AG04450 (cell line): ENCODE results near the gene NLRC5. TPM values are rescaled to one million over a fixed set of nuclear protein-coding genes. Genes with fewer than 3 reads are reported as not detected.

ENCODE experiments used
- CTCF ChIA-PET: fragments of 300-600, 350-600 bp; formaldehyde crosslinking; extraction: SDS; loops from one replicate; lab custom pipeline; 2022; ENCODE audit warnings: antibody characterized with exemption, inconsistent platforms; lab: Charles Lee
- POLR2A ChIA-PET: fragments of 350-600 bp; formaldehyde crosslinking; extraction: SDS; loops from one replicate; lab custom pipeline; 2021; ENCODE audit warnings: antibody characterized with exemption, inconsistent platforms; lab: Yijun Ruan, JAX
- DNase-seq: peaks from one replicate; pipeline ENCODE4 v3.0.0-alpha.2; 2011; ENCODE audit warnings: low read depth, low spot score
- H3K27ac ChIP-seq: one replicate; pipeline ENCODE4 v1.5.1; 2012; ENCODE audit warnings: low read depth, low read length, control low read depth
- H3K27me3 ChIP-seq: one replicate; pipeline ENCODE4 v1.6.0; 2012; ENCODE audit warnings: low read length; ENCODE audit not compliant: control insufficient read depth, insufficient read depth
- H3K4me3 ChIP-seq: 2 replicates; pipeline ENCODE4 v1.5.1; 2011; ENCODE audit warnings: mild to moderate bottlenecking, low read depth, low read length, control low read depth
- H3K9me3 ChIP-seq: 2 replicates; pipeline ENCODE4 v1.5.1; 2012; ENCODE audit warnings: low read length; ENCODE audit not compliant: control insufficient read depth, insufficient read depth
- CTCF ChIP-seq: IDR thresholded peaks from 2 replicates; pipeline ENCODE4 v1.5.1; 2011; ENCODE audit warnings: low read depth, low read length, control low read depth, inconsistent platforms
- polyA plus RNA-seq: library from polyadenylated mRNA; depleted of rRNA; stranded (reverse); fragments of >200 nt; gene quantifications from 2 replicates; pipeline ENCODE4 v1.2.3, GENCODE V29; 2011

The NLRC5 gene
- polyA plus RNA-seq, 1 experiment = 9.2 TPM

- ChIA-PET POLR2A (interaction anchor here (0.6 kb wide), 1 partner anchor 240 kb away, joined by 4 read pairs; no protein-coding TSS in a partner anchor), CTCF (interaction anchor here (0.9 to 4.3 kb wide), 3 partner anchors 12 to 93 kb away, joined by 3 to 31 read pairs (median 8); no protein-coding TSS in a partner anchor)
- no peak for TF ChIP-seq CTCF
- no peak for DNase-seq
- Histone ChIP-seq H3K4me3 (no peak overlapping the region), H3K27ac (peak overlapping the region; percentile 31), H3K27me3 (no peaks in the 10 kb centered on the region), H3K9me3 (no peaks in the 10 kb centered on the region; the same call in 1 of the 2 replicates)
Measured at GRCh38 chr16:56953006-56953405, 36.4 kb upstream of the NLRC5 start.

- ChIA-PET POLR2A (no interaction called here), CTCF (interaction anchor here (1.0 kb wide), 1 partner anchor 10 kb away, joined by 3 read pairs; no protein-coding TSS in a partner anchor)
- Histone ChIP-seq H3K27ac (no peak overlapping the region), H3K27me3 (no peaks in the 10 kb centered on the region), H3K9me3 (no peaks in the 10 kb centered on the region; the same call in 1 of the 2 replicates), H3K4me3 (no peak overlapping the region)
- DNase-seq = no peak
- no peak for TF ChIP-seq CTCF
Measured at GRCh38 chr16:56956076-56956475, 33.3 kb upstream of the NLRC5 start.

- Histone ChIP-seq H3K27me3 (no peaks in the 10 kb centered on the region), H3K9me3 (no peaks in the 10 kb centered on the region; the same call in 1 of the 2 replicates), H3K27ac (no peak overlapping the region), H3K4me3 (no peak overlapping the region)
- DNase-seq = no peak
- ChIA-PET POLR2A (no interaction called here), CTCF (interaction anchor here (1.0 to 1.6 kb wide), 4 partner anchors 9 to 93 kb away, joined by 3 to 10 read pairs (median 5); no protein-coding TSS in a partner anchor)
- no peak; the same call in 1 of the 2 replicates for TF ChIP-seq CTCF
Measured at GRCh38 chr16:56956756-56957155, 32.6 kb upstream of the NLRC5 start.

GRCh38 chr16:56960681-56961281 lies 28.6 kb upstream of the NLRC5 start:
- peak overlapping the region; percentile 21 for H3K27ac ChIP-seq
- DNase-seq = no peak
- H3K9me3 ChIP-seq = peaks cover 4% of the 10 kb centered on the region; the same call in 1 of the 2 replicates
- no peak for TF ChIP-seq CTCF
- H3K27me3 ChIP-seq = no peaks in the 10 kb centered on the region
- ChIA-PET POLR2A (interaction anchor here (1.0 to 1.6 kb wide), 2 partner anchors 15 to 29 kb away, joined by 3 read pairs; no protein-coding TSS in a partner anchor), CTCF (no interaction called here)
- no peak overlapping the region for H3K4me3 ChIP-seq

GRCh38 chr16:56961386-56961785 lies 28.0 kb upstream of the NLRC5 start:
- H3K4me3 ChIP-seq = no peak overlapping the region
- POLR2A ChIA-PET = interaction anchor here (1.0 to 1.6 kb wide), 2 partner anchors 16 to 30 kb away, joined by 3 read pairs; no protein-coding TSS in a partner anchor
- H3K27me3 ChIP-seq = no peaks in the 10 kb centered on the region
- CTCF ChIA-PET = interaction anchor here (0.7 kb wide), 1 partner anchor 132 kb away, joined by 4 read pairs; no protein-coding TSS in a partner anchor
- H3K9me3 ChIP-seq = peaks cover 4% of the 10 kb centered on the region; the same call in 1 of the 2 replicates
- no peak for TF ChIP-seq CTCF
- no peak for DNase-seq
- no peak overlapping the region for H3K27ac ChIP-seq
